Kidney epithelial cell (primary cell): ENCODE measurements around the gene MBP. TPM values are rescaled to one million over a fixed set of nuclear protein-coding genes. Genes with fewer than 3 reads are reported as not detected.
A peak's percentile ranks its signal among the peaks of the same experiment; 100 is the strongest.

Experiments used
- DNase-seq: peaks from one replicate; pipeline ENCODE4 v3.0.0-alpha.2; 2010; ENCODE audit warnings: low read depth
- H3K27me3 ChIP-seq: 2 replicates; pipeline ENCODE4 v1.6.0; 2011; ENCODE audit warnings: low read length; ENCODE audit not compliant: control insufficient read depth, insufficient read depth
- H3K36me3 ChIP-seq: 2 replicates; pipeline ENCODE4 v1.5.1; 2011; ENCODE audit warnings: low read length; ENCODE audit not compliant: control insufficient read depth, insufficient read depth
- H3K4me3 ChIP-seq: 2 replicates; pipeline ENCODE4 v1.5.1; 2011; ENCODE audit warnings: low read depth, mild to moderate bottlenecking, control low read depth, low read length
- CTCF ChIP-seq: IDR thresholded peaks from 2 replicates; pipeline ENCODE4 v1.5.1; 2011; ENCODE audit warnings: mild to moderate bottlenecking, moderate library complexity, low read length, control low read depth, inconsistent platforms; ENCODE audit not compliant: insufficient read depth, poor library complexity, severe bottlenecking
- total RNA-seq: library from RNA; depleted of rRNA; stranded (reverse); fragments of >200 nt; gene quantifications from 2 replicates; pipeline ENCODE4 v1.2.3, GENCODE V29; 2015

MBP gene
- total RNA-seq, 1 donor from 2014 or later, result 29.1 TPM

- no peak for DNase-seq
- Histone ChIP-seq H3K27me3 (no peaks in the 10 kb centered on the region), H3K4me3 (no peak overlapping the region), H3K36me3 (no peaks in the 10 kb centered on the region)
- TF ChIP-seq CTCF, result no peak
These were observed 12.0 kb upstream of the MBP start for GRCh38 chr18:77144451-77145118.

GRCh38 chr18:77144046-77144445, 11.5 kb upstream of the MBP start:
- no peak for DNase-seq

GRCh38 chr18:77143196-77143595, 10.6 kb upstream of the MBP start:
- no peak for DNase-seq
- Histone ChIP-seq H3K27me3 (no peaks in the 10 kb centered on the region), H3K4me3 (no peak overlapping the region), H3K36me3 (no peaks in the 10 kb centered on the region)
- no peak for TF ChIP-seq CTCF

More at GRCh38 chr18:77144046-77144445, 11.5 kb upstream of the MBP start:
- Histone ChIP-seq H3K36me3 (no peaks in the 10 kb centered on the region), H3K4me3 (no peak overlapping the region), H3K27me3 (no peaks in the 10 kb centered on the region)
- no peak for TF ChIP-seq CTCF

- Histone ChIP-seq H3K4me3 (no peak overlapping the region), H3K27me3 (no peaks in the 10 kb centered on the region), H3K36me3 (no peaks in the 10 kb centered on the region)
- no peak for DNase-seq
- peak; percentile 8 for TF ChIP-seq CTCF
These were observed 9.0 kb upstream of the MBP start for GRCh38 chr18:77141401-77142118.

- no peak for DNase-seq
- no peak for TF ChIP-seq CTCF
- H3K27me3 ChIP-seq, result no peaks in the 10 kb centered on the region
- no peaks in the 10 kb centered on the region for H3K36me3 ChIP-seq
- no peak overlapping the region for H3K4me3 ChIP-seq
These were observed 8.0 kb upstream of the MBP start for GRCh38 chr18:77140439-77141109.
